ENCODE results near the gene CRADD.

CRADD gene

DNA sequence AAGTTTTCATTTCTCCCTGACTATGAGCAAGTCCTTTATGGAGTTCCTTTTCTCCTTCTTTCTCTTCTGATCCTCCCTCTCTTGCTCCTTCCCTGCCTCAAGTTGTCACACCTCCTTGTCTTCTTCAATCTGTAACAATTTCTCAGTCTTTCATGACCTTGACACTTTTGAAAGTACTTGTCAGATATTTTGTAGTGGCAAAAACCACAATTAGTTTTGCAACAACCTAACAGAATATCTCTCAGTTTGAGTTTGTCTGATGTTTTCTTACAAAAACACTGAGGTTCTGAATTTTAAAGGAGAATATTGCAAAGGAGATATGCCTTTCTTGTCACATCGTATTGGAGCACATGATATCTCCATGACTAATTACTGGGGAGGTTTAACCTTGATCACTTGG, 4.1 kb upstream of the CRADD start:
- DNase-seq: no peak

DNA sequence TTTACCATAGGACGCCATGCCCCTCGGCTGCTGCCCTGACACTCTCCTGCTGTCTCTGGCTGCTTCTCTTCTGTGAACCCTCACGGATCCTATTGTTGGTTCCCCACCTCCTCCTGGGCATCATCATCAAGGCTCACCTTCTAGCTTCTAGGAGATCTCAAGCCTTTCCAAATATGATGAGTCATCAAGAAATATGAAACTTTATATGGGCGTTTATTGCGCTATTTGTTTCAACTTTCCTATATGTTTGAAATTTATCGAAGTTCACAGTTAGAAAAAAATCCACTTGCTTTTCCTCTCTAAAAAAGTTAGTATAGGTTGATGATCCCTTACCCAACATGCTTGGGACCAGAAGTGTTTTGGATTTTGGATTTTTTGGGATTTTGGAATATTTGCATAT, 2.8 kb upstream of the CRADD start:
- no peak for DNase-seq

DNA sequence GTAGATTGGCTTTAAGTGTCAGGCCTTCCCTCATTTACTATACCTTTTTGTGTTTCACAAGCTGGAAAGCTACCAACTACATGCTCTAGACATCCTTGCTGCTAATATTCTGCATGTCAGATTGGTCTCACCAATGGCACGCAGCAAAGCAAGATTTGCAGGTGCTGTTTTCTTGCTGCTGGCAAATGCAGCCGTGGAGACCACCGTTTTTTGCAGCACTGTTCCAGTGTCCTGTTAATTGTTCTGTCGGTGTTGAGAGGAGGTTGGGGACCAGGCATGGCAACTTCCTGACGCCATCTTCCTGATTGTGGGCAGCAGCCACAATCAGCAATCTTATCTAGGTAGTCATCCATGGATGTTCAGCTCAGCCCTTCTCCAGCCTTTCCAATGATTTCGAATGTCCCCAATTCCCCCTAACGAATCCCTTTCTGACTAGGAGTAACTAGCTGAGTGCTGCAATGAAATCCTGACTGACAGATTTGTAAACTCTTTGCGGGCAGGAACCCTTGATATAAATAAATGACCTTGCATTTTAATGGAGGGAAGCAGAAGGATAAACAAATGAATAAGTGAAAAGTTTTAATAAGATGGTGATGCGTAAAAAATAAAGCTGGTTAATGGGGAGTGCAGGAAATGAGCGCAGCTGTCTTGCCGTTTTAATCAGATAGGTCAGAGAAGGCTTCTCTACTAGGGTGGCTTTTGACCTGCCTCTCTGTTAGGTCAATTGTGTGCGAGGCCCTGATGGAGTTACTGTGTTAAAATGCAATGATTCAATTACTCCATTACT, 574 bp upstream of the CRADD start:
- no peak for DNase-seq

DNA sequence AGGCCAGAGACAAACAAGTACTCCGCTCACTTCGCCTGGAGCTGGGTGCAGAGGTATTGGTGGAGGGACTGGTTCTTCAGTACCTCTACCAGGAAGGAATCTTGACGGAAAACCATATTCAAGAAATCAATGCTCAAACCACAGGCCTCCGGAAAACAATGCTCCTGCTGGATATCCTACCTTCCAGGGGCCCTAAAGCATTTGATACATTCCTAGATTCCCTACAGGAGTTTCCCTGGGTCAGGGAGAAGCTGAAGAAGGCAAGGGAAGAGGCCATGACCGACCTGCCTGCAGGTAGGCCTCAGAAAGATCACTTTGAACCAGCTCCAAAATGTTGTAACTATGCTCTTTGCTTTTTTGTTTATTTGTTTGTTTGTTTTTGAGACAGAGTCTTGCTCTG, 1.6 kb downstream of the CRADD start:
- DNase-seq: no peak

DNA sequence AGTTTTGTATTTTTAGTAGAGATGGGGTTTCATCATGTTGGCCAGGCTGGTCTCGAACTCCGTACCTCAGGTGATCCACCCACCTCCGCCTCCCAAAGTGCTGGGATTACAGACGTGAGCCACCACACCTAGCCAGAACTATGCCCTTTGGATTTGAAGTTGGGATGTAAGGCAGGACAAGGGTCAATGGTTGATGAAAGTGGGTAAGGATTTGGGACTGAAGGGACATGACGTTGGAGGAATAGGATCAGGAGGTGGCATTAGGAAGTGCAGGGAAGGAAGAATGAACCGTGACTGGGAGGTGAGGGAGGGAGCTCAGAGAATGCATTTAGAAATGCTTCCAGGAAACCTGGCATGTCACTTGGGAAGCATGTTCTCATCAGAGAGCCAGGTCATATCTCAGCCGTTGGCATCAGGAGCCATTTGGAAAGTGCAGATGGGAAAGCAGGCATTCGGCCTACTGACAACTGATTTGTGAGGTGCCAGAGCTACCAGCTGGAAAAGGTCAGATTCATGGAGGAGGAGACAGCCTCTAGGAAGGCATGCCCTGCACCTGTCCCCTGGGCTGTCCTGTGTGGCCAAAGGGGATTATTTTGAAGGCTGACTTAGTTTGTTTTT, 2.2 kb downstream of the CRADD start:
- DNase-seq: no peak

DNA sequence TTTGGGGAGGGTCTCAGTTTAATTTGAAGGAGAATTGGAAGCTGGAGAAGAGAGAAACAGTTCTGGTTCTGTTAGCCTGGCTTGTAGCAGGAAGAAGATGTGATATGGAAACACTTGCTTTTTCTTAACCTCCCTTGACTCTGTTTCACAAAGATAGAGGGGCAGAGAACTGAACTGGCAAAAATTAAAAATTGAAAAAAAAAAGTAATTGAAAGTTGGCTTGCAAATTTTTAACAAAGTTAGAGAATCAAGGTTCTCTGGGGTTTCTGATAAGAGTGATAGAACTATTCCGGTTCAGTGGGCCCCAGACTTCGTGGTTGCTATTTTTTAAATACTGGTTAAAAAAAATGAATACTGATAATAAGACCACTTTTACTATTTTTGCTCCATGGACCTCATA, 2.8 kb downstream of the CRADD start:
- DNase-seq: no peak

DNA sequence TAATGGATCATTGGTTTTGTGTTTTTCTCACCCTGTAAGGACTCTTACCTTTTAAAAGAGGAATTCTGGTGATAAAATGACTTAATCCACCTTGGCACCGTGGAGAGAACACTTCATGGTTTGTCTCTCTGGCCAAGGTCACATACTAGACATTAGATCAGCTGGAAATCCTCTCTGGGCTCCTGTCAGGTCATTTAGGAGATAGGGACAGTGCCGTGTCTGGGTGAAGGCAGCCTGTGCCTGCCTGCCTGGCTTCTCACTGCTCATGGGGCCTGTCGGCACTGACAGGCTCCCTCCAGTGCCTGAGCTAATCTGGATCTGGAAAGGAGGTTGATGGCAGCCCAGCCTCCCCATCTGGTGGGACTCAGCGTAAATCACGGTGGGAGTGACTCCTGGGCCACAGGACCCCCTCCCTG, 5.7 kb downstream of the CRADD start:
- no peak for DNase-seq

DNA sequence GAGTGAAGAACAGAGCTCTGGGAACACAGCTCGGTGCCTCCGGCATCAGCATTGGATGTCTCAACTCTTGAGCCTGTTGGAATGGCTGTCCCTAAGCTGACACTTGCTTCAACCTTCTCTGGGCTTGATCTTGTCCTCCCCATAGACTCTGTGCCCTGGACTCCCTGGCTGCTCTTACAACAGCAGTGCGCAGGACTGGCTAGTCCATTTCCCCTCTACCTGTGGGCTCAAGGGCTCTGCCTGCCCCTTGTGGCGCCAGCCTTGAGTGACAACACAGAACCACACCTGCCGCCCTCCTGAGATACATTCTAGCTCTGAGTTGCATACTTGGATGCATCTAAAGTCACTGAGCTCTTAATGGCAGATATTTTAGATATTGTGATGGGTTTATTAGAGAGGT, 6.2 kb downstream of the CRADD start:
- no peak for DNase-seq

DNA sequence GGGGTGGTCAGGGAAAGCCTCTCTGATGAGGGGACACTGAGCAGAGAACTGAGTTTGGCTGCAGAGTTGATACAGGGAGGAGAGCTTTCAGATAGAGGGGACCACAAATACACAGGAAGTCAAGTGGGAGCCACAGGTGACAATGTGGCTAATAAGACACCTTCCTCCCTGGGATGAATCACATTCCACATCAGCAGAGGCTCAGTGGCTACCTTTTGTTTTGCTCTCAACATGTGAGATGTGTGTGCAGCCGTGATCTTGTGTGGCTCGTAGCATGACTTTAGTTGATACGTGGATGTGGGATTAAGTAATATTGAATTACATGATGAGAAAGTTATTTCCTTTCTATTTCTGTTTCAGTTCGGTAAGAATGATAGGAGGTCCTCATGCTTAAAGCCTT, 7.5 kb downstream of the CRADD start:
- no peak for DNase-seq

DNA sequence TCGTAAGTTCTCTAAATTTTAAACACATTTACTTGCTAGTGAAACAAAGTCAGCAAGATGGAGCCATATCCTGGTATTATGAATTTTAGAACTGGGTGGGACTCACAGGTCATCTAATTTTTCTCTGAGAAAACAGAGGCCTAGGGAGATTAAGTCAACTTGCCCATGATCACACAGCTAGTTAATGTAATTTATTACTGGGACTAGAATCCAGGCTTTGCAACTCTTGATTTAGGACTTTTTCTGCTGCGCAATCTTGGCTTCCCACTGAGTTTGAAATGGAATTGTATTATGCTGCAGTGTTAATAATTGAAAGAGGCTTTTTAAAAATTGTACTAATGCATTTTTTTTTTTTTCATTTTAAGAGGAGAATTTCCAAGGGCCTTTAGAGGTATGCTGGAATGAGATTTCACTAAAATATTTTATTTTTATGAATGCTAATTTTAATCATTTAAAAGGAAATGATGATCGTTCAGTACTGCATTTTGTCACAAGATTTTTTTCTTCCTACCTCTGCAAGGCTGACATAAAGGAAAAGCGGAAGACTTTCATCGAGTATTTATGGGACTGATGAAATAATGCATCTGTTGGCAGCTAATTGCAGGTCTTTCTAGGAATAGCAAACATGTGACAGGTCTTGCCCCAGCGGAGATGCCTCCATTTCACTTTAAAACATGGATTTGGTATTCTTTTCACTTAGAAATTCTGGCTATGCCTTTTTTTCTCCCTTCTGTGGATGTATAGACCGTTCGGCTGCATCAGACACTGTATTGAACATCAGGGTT, 9.6 kb downstream of the CRADD start:
- no peak for DNase-seq

DNA sequence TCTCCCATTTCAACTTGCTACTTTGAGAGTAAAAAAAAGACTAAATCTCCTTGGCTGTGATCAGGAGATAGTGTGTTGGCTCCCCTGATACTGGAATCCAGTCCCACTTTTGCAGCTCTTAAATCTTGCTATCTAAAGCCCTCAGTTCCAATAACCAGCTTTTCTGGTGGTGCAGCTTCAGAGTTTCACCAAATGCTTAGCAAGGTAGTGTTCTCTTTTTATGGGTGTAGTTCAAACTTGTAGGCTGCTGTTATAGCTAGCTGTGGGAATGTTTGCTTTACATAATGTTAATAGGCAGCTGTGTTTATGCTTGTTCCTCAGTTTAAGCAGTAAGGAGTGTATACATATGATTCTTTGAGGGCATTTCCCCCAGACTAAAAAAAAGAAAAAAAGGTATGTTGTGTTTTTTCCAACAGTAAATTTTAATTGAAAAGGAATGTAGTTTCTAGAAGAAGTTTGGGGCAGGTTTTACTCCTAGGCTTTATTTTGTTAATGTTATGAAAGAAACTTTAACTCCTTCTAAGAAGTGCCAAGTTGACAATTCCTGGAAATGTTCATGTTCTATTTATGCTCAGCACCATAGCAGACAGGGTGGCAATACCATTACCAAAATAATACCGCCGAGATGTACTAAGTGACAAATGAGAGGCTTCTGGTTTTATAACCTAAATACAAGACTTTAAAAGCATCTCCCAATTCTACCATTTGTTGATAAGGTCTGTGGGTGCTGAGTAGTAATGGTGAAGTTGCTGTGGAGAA, 12.1 kb downstream of the CRADD start:
- no peak for DNase-seq

DNA sequence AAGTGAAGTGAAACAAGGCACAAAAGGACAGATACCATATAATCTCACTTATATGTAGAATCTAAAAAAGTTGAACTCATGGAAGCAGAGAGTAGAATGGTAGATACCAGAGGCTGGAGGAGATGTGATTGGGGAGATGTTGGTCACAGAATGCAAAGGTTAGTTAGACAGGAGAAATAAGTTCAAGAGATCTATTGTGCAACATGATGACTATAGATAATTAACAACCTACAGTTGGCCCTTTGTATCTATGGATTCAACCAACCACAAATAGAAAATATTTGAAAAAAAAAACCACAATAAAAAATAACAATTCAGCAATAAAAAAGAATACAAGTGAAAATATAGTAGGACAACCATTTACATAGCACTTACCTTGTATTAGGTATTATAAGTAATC, 19.3 kb downstream of the CRADD start:
- DNase-seq: no peak

DNA sequence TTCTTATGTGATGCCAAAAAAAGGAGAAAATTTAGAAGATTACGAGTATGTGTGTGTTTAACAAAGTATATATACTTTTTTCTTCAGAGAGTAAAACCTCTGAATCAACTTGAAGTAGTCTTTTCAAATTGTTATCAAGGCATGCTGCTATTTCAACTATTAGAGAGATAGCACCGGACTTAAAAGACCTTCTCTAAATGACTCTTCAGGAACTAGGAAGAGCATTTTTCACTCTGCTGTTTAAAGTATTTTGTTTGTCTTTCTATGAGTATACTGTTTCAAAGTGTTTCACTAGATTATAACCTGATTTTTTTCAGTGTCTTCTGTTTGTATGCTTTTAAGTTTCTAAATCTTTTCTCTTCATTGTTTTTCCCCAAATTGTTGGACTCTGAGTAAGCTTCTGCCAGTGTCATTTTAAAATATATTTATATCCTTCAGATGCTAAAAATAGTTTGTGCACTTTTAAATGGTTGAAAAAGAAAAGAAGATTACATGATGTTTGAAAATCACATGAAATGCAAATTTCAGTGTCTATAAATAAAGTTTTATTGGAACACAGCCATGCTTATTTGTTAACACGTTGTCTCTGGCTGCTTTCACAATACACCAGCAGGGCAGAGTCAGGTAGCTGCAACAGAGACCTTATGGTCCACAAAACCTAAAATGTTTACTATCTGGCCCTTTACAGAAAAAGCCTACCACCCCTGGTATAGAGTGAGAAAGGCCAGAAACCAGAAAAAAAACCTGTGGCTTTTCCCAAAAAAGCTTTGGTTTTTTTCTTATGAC, 21.3 kb downstream of the CRADD start:
- DNase-seq: no peak

DNA sequence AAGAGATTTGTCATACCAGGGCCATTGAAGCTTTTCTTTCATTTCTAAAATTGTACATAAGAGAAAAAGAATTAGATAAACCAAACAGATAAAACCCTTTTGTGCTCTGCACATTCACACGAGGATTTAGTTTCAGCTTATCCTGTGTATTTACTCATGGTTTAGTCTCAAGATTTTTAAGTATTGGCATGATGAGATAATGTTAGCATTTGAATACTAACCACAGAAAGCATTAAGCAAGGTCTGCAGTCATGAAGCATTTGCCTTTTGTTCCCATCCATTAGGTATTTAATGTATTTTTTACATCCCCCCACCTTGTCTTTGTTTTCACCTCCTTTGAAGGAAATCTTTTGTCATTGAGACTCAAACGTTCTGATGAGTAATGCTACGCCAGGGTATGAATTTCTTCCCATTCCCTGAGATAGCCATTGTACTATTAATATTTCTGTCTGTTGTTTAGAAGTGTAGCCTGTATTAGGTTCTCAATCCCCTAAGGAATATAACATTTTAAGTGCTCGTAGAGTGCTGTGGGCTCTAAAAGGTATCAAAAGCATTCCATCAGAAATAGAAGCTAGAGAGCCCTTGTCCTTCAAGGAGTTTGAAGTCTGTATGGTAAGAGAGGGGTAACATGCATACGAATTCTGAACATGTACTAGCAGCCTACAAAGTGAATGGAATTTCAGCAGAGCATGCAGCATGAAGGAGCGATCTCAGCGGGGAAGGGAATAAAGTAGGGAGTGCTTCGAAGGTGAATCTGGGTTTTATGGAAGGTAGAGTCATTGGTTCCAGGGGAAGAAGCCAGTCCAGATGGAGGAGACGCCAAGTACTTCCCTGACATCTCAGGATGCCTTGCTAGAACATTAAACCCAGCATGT, 22.3 kb downstream of the CRADD start:
- no peak for DNase-seq

DNA sequence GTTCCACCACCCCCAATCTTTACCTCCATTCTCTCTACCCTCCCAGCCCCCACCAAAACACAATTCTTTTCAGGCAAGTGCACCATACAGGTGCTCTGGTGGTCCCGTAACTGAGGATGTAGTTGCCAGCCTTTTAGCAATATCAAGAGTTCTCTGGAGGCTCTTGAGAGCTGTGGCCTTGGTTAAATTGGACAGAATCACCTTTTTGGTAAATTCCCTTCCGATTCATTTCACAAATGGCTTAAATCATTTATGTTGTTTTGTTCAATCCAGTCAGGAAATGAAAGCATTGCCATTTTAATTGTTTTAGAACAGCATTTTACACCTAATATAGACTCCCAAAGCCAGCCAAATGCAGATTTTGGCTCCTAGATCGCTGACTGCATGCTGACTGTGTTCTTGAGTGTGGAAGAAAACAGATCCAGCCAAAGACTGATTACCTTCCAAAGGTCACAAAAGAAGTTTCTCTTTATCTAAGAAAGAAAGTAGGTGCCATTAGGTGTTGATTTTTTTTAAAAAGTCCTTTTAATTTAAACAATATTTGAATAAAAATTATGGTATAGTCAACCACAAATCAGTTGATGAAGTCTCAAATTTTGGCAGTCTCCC, 25.6 kb downstream of the CRADD start:
- no peak for DNase-seq

DNA sequence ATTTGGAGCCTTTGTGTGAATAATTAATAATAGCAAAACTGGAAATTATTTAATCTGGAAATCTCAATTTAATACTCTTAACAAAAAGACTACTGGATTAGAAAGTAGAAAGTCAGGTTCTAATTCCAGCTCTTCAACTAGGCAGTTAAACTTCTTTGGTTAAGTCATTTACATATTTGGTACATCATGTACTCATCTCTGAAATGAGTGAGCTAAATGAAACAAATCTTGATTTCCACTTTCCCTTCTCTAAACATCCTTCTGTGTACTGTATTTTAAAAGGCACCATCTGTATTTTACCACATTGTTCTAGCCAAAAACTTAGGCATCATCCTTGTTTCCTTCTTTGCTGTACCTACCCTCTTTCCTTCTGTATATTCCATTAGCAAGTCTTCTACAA, 26.9 kb downstream of the CRADD start:
- no peak for DNase-seq

DNA sequence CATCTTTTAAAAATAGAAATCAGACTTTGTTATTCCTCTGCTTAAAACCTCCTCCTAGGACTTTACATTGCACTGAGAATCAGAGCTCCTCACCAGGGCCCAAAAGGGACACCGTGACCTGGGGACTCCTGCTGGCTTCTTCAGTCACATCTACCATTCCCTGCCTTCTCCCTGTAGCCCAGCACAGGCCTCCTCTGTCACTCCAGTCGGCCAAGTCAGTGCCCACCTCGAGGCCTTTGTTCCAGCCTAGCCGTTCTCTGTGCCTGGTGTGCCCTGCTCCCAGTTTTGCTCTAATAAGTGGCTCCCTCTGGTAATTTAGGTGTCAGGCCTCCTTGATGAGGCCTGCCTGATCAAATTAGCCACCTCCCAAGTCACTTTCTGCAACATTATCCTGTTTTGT, 27.4 kb downstream of the CRADD start:
- DNase-seq: no peak

DNA sequence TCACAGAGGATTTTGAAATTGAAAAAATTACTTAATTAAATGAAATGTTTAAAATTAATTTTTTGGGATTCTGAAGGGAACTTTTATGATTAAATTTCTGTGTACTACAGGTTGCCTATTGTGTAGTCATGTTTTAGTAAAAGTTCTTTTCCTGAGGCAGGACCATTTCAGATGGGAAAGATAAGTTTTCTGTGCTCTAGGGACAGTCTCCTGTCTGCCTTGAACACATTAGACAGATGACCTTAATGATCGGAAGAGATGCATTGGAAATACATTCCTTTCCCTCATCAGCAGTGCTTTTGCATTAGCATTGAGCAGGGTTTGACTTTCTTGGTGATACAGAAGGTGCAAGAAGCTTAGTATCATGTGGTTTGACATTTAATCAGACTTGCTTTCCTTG, 28.1 kb downstream of the CRADD start:
- no peak for DNase-seq

DNA sequence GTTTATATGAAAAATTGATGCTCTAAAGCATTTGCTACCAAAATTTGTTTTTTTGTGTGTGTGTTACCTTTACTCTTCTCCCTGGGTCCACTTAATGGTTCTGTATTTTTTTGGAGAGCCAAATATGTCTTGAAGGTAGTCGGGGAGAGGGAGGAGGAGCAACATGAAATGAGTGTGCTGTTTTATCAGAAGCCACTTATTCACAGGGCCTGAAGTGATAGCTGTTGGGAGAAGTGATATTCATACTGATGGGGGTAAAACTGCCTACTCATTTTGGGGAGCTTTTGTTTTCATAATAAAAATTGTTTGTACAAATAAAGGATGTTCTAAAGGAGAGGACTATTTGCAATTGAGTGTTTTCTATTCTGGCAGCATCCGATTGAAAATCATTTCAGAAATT, 29.2 kb downstream of the CRADD start:
- no peak for DNase-seq

DNA sequence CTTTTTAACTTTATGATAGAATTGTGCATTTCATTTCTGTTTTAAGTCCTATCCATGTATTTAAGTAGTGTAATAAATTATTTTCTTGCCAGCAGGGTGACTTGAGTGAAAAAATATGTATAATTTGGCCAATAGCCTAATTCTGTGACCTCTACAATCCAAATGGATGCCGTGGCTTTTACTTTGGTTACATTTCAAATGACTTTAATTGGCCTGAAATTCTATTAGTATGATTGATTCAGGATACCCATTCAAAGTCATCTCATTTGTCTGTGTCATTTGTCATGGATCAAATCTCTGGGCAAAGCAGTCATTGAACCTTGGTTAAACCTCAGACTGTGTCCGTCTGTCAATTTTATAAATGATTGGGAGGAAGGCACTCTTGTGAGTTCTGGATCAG, 29.6 kb downstream of the CRADD start:
- no peak for DNase-seq

DNA sequence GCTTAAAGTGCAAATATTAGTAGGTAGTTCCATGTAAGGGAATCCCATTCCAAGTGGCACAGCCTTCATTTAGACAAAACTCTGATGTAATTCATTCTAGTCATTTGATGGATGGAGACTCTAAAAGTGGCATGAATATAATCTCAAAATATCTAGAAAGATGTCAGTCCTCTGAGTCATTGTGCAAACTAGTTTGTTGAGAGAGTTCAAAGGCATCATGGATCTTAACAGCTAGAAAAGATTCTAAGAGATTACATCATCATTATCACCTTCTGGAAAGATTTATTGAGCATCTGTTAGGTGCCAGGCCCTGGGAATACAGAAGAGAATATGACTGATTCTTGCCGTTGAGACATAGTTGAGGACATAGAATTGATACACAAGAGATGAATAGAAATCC, 30.7 kb downstream of the CRADD start:
- DNase-seq: no peak
